Myocyte (in vitro differentiated cells): ENCODE data around the gene PLVAP. TPM values are rescaled to one million over a fixed set of nuclear protein-coding genes. Genes with fewer than 3 reads are reported as not detected.

Experiments used
- DNase-seq: peaks from one replicate; pipeline ENCODE4 v3.0.0-alpha.2; 2012; ENCODE audit warnings: low read depth
- total RNA-seq: library from RNA; depleted of rRNA; stranded (reverse); fragments of >200 nt; gene quantifications from 2 replicates; pipeline ENCODE4 v1.2.3, GENCODE V29; 2014

PLVAP gene
- total RNA-seq, 1 donor from 2014 or later, result 0.43 TPM

DNA sequence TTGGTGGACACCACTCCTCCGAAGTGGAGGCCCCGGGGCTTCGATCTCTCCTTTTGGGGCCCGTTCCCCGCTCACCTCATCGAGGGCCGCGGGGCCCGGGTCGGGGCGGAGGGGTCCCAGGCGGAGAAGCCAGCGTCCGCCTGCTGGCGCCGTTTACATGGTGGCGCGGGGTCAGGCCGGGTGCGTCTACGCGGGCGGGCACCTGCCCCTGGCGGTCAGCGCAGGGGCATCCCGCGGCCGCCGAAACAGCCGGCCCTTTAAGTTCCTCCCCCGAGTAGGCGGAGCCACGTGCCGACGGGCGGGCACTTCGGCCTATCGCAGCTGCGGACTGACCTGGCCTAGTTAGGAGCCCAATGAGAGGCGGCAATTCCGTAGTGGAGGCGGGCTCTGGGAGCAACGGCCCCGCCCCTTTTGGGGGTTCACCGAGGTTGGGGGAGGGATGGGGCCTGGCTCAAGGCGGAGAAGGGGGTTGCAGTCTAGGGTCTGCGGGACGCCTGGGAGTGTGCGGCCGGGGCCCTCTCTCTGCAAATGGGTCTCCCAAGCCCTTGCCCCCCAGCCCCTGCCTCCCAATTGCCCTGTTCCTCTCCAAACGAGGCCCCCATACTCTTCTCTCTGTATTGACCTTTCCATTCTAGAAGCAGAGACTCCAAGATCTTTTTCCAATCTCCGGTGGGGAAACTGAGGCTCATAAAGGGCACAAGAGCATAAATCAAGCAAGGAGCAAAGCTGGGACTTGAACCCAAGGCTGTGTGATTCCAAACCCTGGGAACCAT lies 73.8 kb downstream of the PLVAP start, which contains the start of gene ABHD8:
TSS of gene ABHD8 (minus strand) at position 259 of the 773 bp plus-strand sequence. CDS start 1,809 bp downstream, outside the sequence.
- DNase-seq, result peak; percentile 97

GRCh38 chr19:17302391-17303166 lies 74.6 kb downstream of the PLVAP start:
- DNase-seq, result no peak

Other genes starting within 250 kb of the PLVAP start
- gene USE1, start 162.0 kb downstream of the PLVAP start, total RNA-seq, result 23.1 and 23.5 TPM in 2 replicates
- 4.3 and 7.0 TPM in 2 replicates for gene OCEL1, start 151.1 kb downstream of the PLVAP start, total RNA-seq
- gene NR2F6, start 131.4 kb downstream of the PLVAP start, total RNA-seq, result 103 and 104 TPM in 2 replicates
- not detected in 2 replicates for gene USHBP1, start 112.6 kb downstream of the PLVAP start, total RNA-seq
- 89.3 and 122 TPM in 2 replicates for gene BABAM1, start 109.9 kb downstream of the PLVAP start, total RNA-seq
- 0.27 and 0.36 TPM in 2 replicates for gene ANKLE1, start 95.4 kb downstream of the PLVAP start, total RNA-seq
- gene ABHD8, start 73.9 kb downstream of the PLVAP start, total RNA-seq, result 24.0 and 24.8 TPM in 2 replicates
- gene MRPL34, start 71.5 kb downstream of the PLVAP start, total RNA-seq, result 55.7 and 87.2 TPM in 2 replicates
- gene DDA1, start 67.8 kb downstream of the PLVAP start, total RNA-seq, result 26.2 and 34.5 TPM in 2 replicates
- gene ANO8, start 42.5 kb downstream of the PLVAP start, total RNA-seq, result 8.3 and 8.7 TPM in 2 replicates
- 19.3 and 20.2 TPM in 2 replicates for gene GTPBP3, start 39.8 kb downstream of the PLVAP start, total RNA-seq
- gene CCDC194, start 16.9 kb upstream of the PLVAP start, total RNA-seq, result not detected in 2 replicates
- gene BST2, start 28.3 kb upstream of the PLVAP start, total RNA-seq, result 0.57 and 0.62 TPM in 2 replicates
- 53.3 and 71.6 TPM in 2 replicates for gene MVB12A, start 42.7 kb upstream of the PLVAP start, total RNA-seq
- gene TMEM221, start 71.3 kb upstream of the PLVAP start, total RNA-seq, result 0.31 and 2.6 TPM in 2 replicates
- gene NXNL1, start 83.6 kb upstream of the PLVAP start, total RNA-seq, result not detected in 2 replicates
- gene SLC27A1, start 93.2 kb upstream of the PLVAP start, total RNA-seq, result 35.8 and 41.3 TPM in 2 replicates
- gene PGLS, start 134.3 kb upstream of the PLVAP start, total RNA-seq, result 60.5 and 75.0 TPM in 2 replicates
- 83.4 and 92.8 TPM in 2 replicates for gene COLGALT1, start 178.3 kb upstream of the PLVAP start, total RNA-seq